Measurements from ENCODE around the gene ARHGAP32.

GRCh38 chr11:129191649-129192048 is 476 bp downstream of the ARHGAP32 start:
- no peak for TF ChIP-seq CTCF (IDR thresholded peaks at IDR 0.05)
- no peak for TF ChIP-seq POLR2A (IDR thresholded peaks at IDR 0.05)

Data from heart left ventricle (tissue), 13 donors.